Activated CD4-positive, alpha-beta T cell treated with anti-CD3 and anti-CD28 coated beads, Interleukin-2, amount 10 ng/mL, durations not matched to agents 24 days and 14 days (primary cell): ENCODE data around the gene PRDM16. TPM values are rescaled to one million over a fixed set of nuclear protein-coding genes. Genes with fewer than 3 reads are reported as not detected.

ENCODE experiments used
- DNase-seq: peaks from one replicate; pipeline ENCODE4 v3.0.0; 2022
- H3K27ac Mint-ChIP-seq: one replicate; pipeline ENCODE4 v1.8.0; 2022; ENCODE audit warnings: mild to moderate bottlenecking, mixed read lengths
- H3K27me3 Mint-ChIP-seq: one replicate; pipeline ENCODE4 v1.8.0; 2022; ENCODE audit warnings: mixed read lengths
- H3K36me3 Mint-ChIP-seq: one replicate; pipeline ENCODE4 v1.8.0; 2022; ENCODE audit warnings: low read depth, mild to moderate bottlenecking, mixed read lengths
- H3K4me1 Mint-ChIP-seq: one replicate; pipeline ENCODE4 v1.8.0; 2021; ENCODE audit warnings: mixed read lengths
- H3K4me3 Mint-ChIP-seq: one replicate; pipeline ENCODE4 v1.8.0; 2022; ENCODE audit warnings: mild to moderate bottlenecking, moderate library complexity, mixed read lengths
- H3K9me3 Mint-ChIP-seq: one replicate; pipeline ENCODE4 v1.8.0; 2021; ENCODE audit warnings: mixed read lengths
- intact Hi-C: fragments of 100-400 bp; cut with micrococcal nuclease; formaldehyde crosslinking; loops from one replicate; pipeline ENCODE4 v1.15.1; 2023
- total RNA-seq: library from RNA; stranded (reverse); gene quantifications from 2 replicates; pipeline ENCODE4 v1.2.3, GENCODE V29; 2022

The PRDM16 gene
- total RNA-seq, 1 donor from 2014 or later: not detected

GRCh38 chr1:3472088-3472850 lies 403.3 kb downstream of the PRDM16 start:
- intact Hi-C loops: no loop called here
- H3K9me3 Mint-ChIP-seq: peaks cover 4% of the 10 kb centered on the region
- H3K36me3 Mint-ChIP-seq: no peaks in the 10 kb centered on the region
- H3K27ac Mint-ChIP-seq: no peak overlapping the region
- H3K4me1 Mint-ChIP-seq: peaks cover 2% of the 10 kb centered on the region
- no peak for DNase-seq
- H3K4me3 Mint-ChIP-seq: no peak overlapping the region
- no peaks in the 10 kb centered on the region for H3K27me3 Mint-ChIP-seq

- Mint-ChIP-seq H3K9me3 (peaks cover 4% of the 10 kb centered on the region), H3K4me1 (peaks cover 2% of the 10 kb centered on the region), H3K4me3 (no peak overlapping the region), H3K27ac (no peak overlapping the region), H3K36me3 (no peaks in the 10 kb centered on the region), H3K27me3 (no peaks in the 10 kb centered on the region)
- intact Hi-C loops: no loop called here
- DNase-seq: no peak
Measured at GRCh38 chr1:3472906-3473305, 403.9 kb downstream of the PRDM16 start.

- Mint-ChIP-seq H3K4me1 (peaks cover 2% of the 10 kb centered on the region), H3K27ac (no peak overlapping the region), H3K36me3 (no peaks in the 10 kb centered on the region), H3K9me3 (peaks cover 4% of the 10 kb centered on the region), H3K4me3 (no peak overlapping the region), H3K27me3 (no peaks in the 10 kb centered on the region)
- intact Hi-C loops: no loop called here
- no peak for DNase-seq
Measured at GRCh38 chr1:3473381-3473844, 404.4 kb downstream of the PRDM16 start.

- intact Hi-C loops: no loop called here
- peaks cover 2% of the 10 kb centered on the region for H3K4me1 Mint-ChIP-seq
- DNase-seq: no peak
- H3K36me3 Mint-ChIP-seq: no peaks in the 10 kb centered on the region
- H3K4me3 Mint-ChIP-seq: no peak overlapping the region
- H3K27ac Mint-ChIP-seq: no peak overlapping the region
- H3K27me3 Mint-ChIP-seq: no peaks in the 10 kb centered on the region
- H3K9me3 Mint-ChIP-seq: peaks cover 4% of the 10 kb centered on the region
Measured at GRCh38 chr1:3474016-3474415, 405.0 kb downstream of the PRDM16 start.

GRCh38 chr1:3474421-3474820 lies 405.4 kb downstream of the PRDM16 start:
- Mint-ChIP-seq H3K9me3 (peaks cover 4% of the 10 kb centered on the region), H3K4me1 (peaks cover 2% of the 10 kb centered on the region), H3K36me3 (no peaks in the 10 kb centered on the region), H3K4me3 (no peak overlapping the region), H3K27ac (no peak overlapping the region), H3K27me3 (no peaks in the 10 kb centered on the region)
- no peak for DNase-seq
- intact Hi-C loops: no loop called here

GRCh38 chr1:3475839-3476573 lies 407.0 kb downstream of the PRDM16 start:
- no peaks in the 10 kb centered on the region for H3K27me3 Mint-ChIP-seq
- no peaks in the 10 kb centered on the region for H3K4me1 Mint-ChIP-seq
- DNase-seq: no peak
- no peak overlapping the region for H3K27ac Mint-ChIP-seq
- no peak overlapping the region for H3K4me3 Mint-ChIP-seq
- intact Hi-C loops: no loop called here
- no peaks in the 10 kb centered on the region for H3K36me3 Mint-ChIP-seq
- H3K9me3 Mint-ChIP-seq: no peaks in the 10 kb centered on the region

- H3K9me3 Mint-ChIP-seq: no peaks in the 10 kb centered on the region
- intact Hi-C loops: no loop called here
Measured at GRCh38 chr1:3476666-3477065, 407.7 kb downstream of the PRDM16 start.

GRCh38 chr1:3477241-3477995 lies 408.4 kb downstream of the PRDM16 start:
- H3K36me3 Mint-ChIP-seq: no peaks in the 10 kb centered on the region

More at GRCh38 chr1:3476666-3477065, 407.7 kb downstream of the PRDM16 start:
- Mint-ChIP-seq H3K36me3 (no peaks in the 10 kb centered on the region), H3K27me3 (no peaks in the 10 kb centered on the region), H3K27ac (no peak overlapping the region), H3K4me3 (no peak overlapping the region), H3K4me1 (no peaks in the 10 kb centered on the region)
- no peak for DNase-seq

GRCh38 chr1:3478187-3478586 lies 409.2 kb downstream of the PRDM16 start:
- H3K27me3 Mint-ChIP-seq: no peaks in the 10 kb centered on the region
- no peaks in the 10 kb centered on the region for H3K4me1 Mint-ChIP-seq
- intact Hi-C loops: no loop called here
- DNase-seq: no peak
- no peak overlapping the region for H3K4me3 Mint-ChIP-seq
- no peaks in the 10 kb centered on the region for H3K9me3 Mint-ChIP-seq
- H3K36me3 Mint-ChIP-seq: no peaks in the 10 kb centered on the region
- H3K27ac Mint-ChIP-seq: no peak overlapping the region

More at GRCh38 chr1:3477241-3477995, 408.4 kb downstream of the PRDM16 start:
- Mint-ChIP-seq H3K27ac (no peak overlapping the region), H3K27me3 (no peaks in the 10 kb centered on the region), H3K4me1 (no peaks in the 10 kb centered on the region), H3K9me3 (no peaks in the 10 kb centered on the region), H3K4me3 (no peak overlapping the region)
- DNase-seq: no peak
- intact Hi-C loops: no loop called here

- no peak overlapping the region for H3K27ac Mint-ChIP-seq
- H3K36me3 Mint-ChIP-seq: no peaks in the 10 kb centered on the region
- H3K4me1 Mint-ChIP-seq: no peaks in the 10 kb centered on the region
- no peaks in the 10 kb centered on the region for H3K27me3 Mint-ChIP-seq
- H3K4me3 Mint-ChIP-seq: no peak overlapping the region
- DNase-seq: no peak
- H3K9me3 Mint-ChIP-seq: no peaks in the 10 kb centered on the region
- intact Hi-C loops: no loop called here
Measured at GRCh38 chr1:3479511-3480368, 410.7 kb downstream of the PRDM16 start.

- DNase-seq: no peak
- H3K27me3 Mint-ChIP-seq: no peaks in the 10 kb centered on the region
- intact Hi-C loops: no loop called here
- H3K4me3 Mint-ChIP-seq: no peak overlapping the region
- H3K27ac Mint-ChIP-seq: no peak overlapping the region
- no peaks in the 10 kb centered on the region for H3K4me1 Mint-ChIP-seq
- no peaks in the 10 kb centered on the region for H3K9me3 Mint-ChIP-seq
- no peaks in the 10 kb centered on the region for H3K36me3 Mint-ChIP-seq
Measured at GRCh38 chr1:3480369-3480719, 411.3 kb downstream of the PRDM16 start.

GRCh38 chr1:3481046-3481445 lies 412.0 kb downstream of the PRDM16 start:
- Mint-ChIP-seq H3K36me3 (no peaks in the 10 kb centered on the region), H3K9me3 (no peaks in the 10 kb centered on the region), H3K4me3 (no peak overlapping the region), H3K4me1 (no peaks in the 10 kb centered on the region), H3K27me3 (no peaks in the 10 kb centered on the region), H3K27ac (no peak overlapping the region)
- intact Hi-C loops: no loop called here
- DNase-seq: no peak

- no peak for DNase-seq
- Mint-ChIP-seq H3K9me3 (no peaks in the 10 kb centered on the region), H3K4me1 (no peaks in the 10 kb centered on the region), H3K4me3 (no peak overlapping the region), H3K27me3 (no peaks in the 10 kb centered on the region), H3K36me3 (no peaks in the 10 kb centered on the region), H3K27ac (no peak overlapping the region)
- intact Hi-C loops: no loop called here
Measured at GRCh38 chr1:3481836-3482375, 412.9 kb downstream of the PRDM16 start.
